GM12878 (cell line): ENCODE results near the gene NOL4L. TPM values are rescaled to one million over a fixed set of nuclear protein-coding genes. Genes with fewer than 3 reads are reported as not detected.

Experiments used
- ATAC-seq: fragments of 200-7000 bp; cut with Tn5 transposase; 3 replicates; pipeline ENCODE4 v1.9.1; 2020; ENCODE audit warnings: mild to moderate bottlenecking, moderate library complexity
- BruUV-seq: library from RNA; stranded (reverse); fragments of 400-500 nt; replicated peaks from 2 replicates; lab custom pipeline; 2021; lab: Mats Ljungman, UMichigan
- CTCF ChIA-PET: fragments of 300-600 bp; sonication (Branson Sonifier 250); formaldehyde crosslinking; extraction: SDS; loops from one replicate; lab custom pipeline; 2021; ENCODE audit warnings: inconsistent platforms; lab: Yijun Ruan, JAX
- POLR2A ChIA-PET: fragments of 350-600 bp; formaldehyde crosslinking; extraction: SDS; loops from one replicate; lab custom pipeline; 2021; ENCODE audit warnings: inconsistent platforms; lab: Charles Lee
- RAD21 ChIA-PET: fragments of 300-600 bp; sonication (Branson Sonifier 250); formaldehyde crosslinking; loops from one replicate; lab custom pipeline; 2023; ENCODE audit warnings: antibody characterized with exemption; ENCODE audit not compliant: unreplicated experiment; lab: Charles Lee
- SMC1A ChIA-PET: fragments of 300-600 bp; sonication (Branson Sonifier 250); formaldehyde crosslinking; loops from one replicate; lab custom pipeline; 2023; ENCODE audit not compliant: unreplicated experiment, uncharacterized antibody; lab: Charles Lee
- DNase-seq: peaks from one replicate; pipeline ENCODE4 v3.0.0-alpha.2; 2011; ENCODE audit warnings: low read depth, low spot score
- FAIRE-seq: peaks from 3 replicates; lab custom pipeline; 2011; peaks lifted over from hg19 to GRCh38; lab: Jason Lieb, UNC
- H2AFZ ChIP-seq: 2 replicates; pipeline ENCODE4 v1.6.0; 2011; ENCODE audit warnings: low read depth, low read length, control low read depth; ENCODE audit not compliant: control insufficient read depth
- H3K27ac ChIP-seq: 2 replicates; pipeline ENCODE4 v1.5.1; 2011; ENCODE audit warnings: control low read depth; ENCODE audit not compliant: control insufficient read depth, insufficient read depth
- H3K27me3 ChIP-seq, 2 experiments: replicated peaks in 1 of 2; 2 replicates each; pipeline versions ENCODE4 v1.6.0 to v1.6.1; 2011; ENCODE audit warnings: low read length in 1 of 2; ENCODE audit not compliant: control insufficient read depth in 2 of 2, insufficient read depth in 2 of 2
- H3K36me3 ChIP-seq, 2 experiments: 2 replicates each; pipeline ENCODE4 v1.5.1; 2011; ENCODE audit warnings: low read length in 1 of 2; ENCODE audit not compliant: control insufficient read depth in 2 of 2, insufficient read depth in 2 of 2
- H3K4me1 ChIP-seq: 2 replicates; pipeline ENCODE4 v1.6.1; 2011; ENCODE audit warnings: mild to moderate bottlenecking, low read length, moderate library complexity, mixed read lengths; ENCODE audit not compliant: control insufficient read depth, insufficient read depth
- H3K4me2 ChIP-seq: 2 replicates; pipeline ENCODE4 v1.6.0; 2011; ENCODE audit warnings: control low read depth; ENCODE audit not compliant: control insufficient read depth, insufficient read depth
- H3K4me3 ChIP-seq: fragments of 200-600 bp; sonication (generic); 2 replicates; pipeline ENCODE4 v1.5.1; 2016
- H3K79me2 ChIP-seq: 2 replicates; pipeline ENCODE4 v1.6.0; 2011; ENCODE audit warnings: low read length; ENCODE audit not compliant: control insufficient read depth, insufficient read depth
- H3K9ac ChIP-seq: 2 replicates; pipeline ENCODE4 v1.8.0; 2011; ENCODE audit warnings: low read length, control low read depth, mixed read lengths; ENCODE audit not compliant: control insufficient read depth, insufficient read depth
- H3K9me3 ChIP-seq: replicated peaks from 3 replicates; pipeline ENCODE4 v1.5.1; 2011; ENCODE audit warnings: mild to moderate bottlenecking, low read length; ENCODE audit not compliant: control insufficient read depth, insufficient read depth
- H4K20me1 ChIP-seq: 2 replicates; pipeline ENCODE4 v1.6.0; 2011; ENCODE audit not compliant: control insufficient read depth, insufficient read depth
- BCL11A ChIP-seq: IDR thresholded peaks from 2 replicates; pipeline ENCODE4 v1.6.1; 2011; ENCODE audit warnings: low read depth, low read length
- BMI1 ChIP-seq: fragments of 450-650 bp; IDR thresholded peaks from 2 replicates; pipeline ENCODE4 v1.6.1; 2016; ENCODE audit warnings: mild to moderate bottlenecking, moderate library complexity, borderline replicate concordance
- CREB1 ChIP-seq: IDR thresholded peaks from 2 replicates; pipeline ENCODE4 v1.6.1; 2012; ENCODE audit warnings: low read depth, mild to moderate bottlenecking, inconsistent platforms
- DPF2 ChIP-seq: fragments of 450-650 bp; IDR thresholded peaks from 2 replicates; pipeline ENCODE4 v1.6.1; 2017; ENCODE audit warnings: mild to moderate bottlenecking
- EED ChIP-seq: sonication (generic); IDR thresholded peaks from 2 replicates; pipeline ENCODE4 v1.6.1; 2016; ENCODE audit warnings: antibody characterized with exemption, low read depth
- MTA3 ChIP-seq: IDR thresholded peaks from 2 replicates; pipeline ENCODE4 v1.6.1; 2012; ENCODE audit warnings: low read length, inconsistent platforms, borderline replicate concordance
- NR2C1 ChIP-seq: fragments of 450-650 bp; IDR thresholded peaks from 2 replicates; pipeline ENCODE4 v1.6.1; 2017; ENCODE audit warnings: antibody characterized with exemption, mild to moderate bottlenecking, moderate library complexity
- NRF1 ChIP-seq: conservative IDR thresholded peaks from 2 replicates; pipeline ENCODE4 v1.6.1; 2011; ENCODE audit warnings: mild to moderate bottlenecking, low read depth, low read length, improper control_type of control experiment
- POLR2A ChIP-seq: IDR thresholded peaks from 2 replicates; pipeline ENCODE4 v1.6.1; 2011; ENCODE audit warnings: low read depth, mild to moderate bottlenecking, low read length
- RAD21 ChIP-seq: IDR thresholded peaks from 2 replicates; pipeline ENCODE4 v1.6.1; 2011; ENCODE audit warnings: mild to moderate bottlenecking, low read depth, low read length, moderate library complexity; ENCODE audit not compliant: insufficient read depth
- SMC3 ChIP-seq: IDR thresholded peaks from 2 replicates; pipeline ENCODE4 v1.6.1; 2011; ENCODE audit warnings: low read length, improper control_type of control experiment, borderline replicate concordance
- STAT1 ChIP-seq: fragments of 450-650 bp; conservative IDR thresholded peaks from 2 replicates; pipeline ENCODE4 v1.6.1; 2014; ENCODE audit warnings: antibody characterized with exemption, mild to moderate bottlenecking
- TARDBP ChIP-seq: IDR thresholded peaks from 2 replicates; pipeline ENCODE4 v1.6.1; 2016; ENCODE audit warnings: borderline replicate concordance
- TBL1XR1 ChIP-seq: IDR thresholded peaks from 2 replicates; pipeline ENCODE4 v1.6.1; 2012; ENCODE audit warnings: low read depth, low read length, improper control_type of control experiment
- ZBED1 ChIP-seq: IDR thresholded peaks from 2 replicates; pipeline ENCODE4 v1.6.1; 2016; ENCODE audit warnings: borderline replicate concordance
- ZNF622 ChIP-seq: fragments of 450-650 bp; IDR thresholded peaks from 2 replicates; pipeline ENCODE4 v1.6.1; 2017; ENCODE audit warnings: mild to moderate bottlenecking, inconsistent platforms
- WGBS: methylation state at CpG from one replicate; pipeline ENCODE4 v1.1.6; 2016; ENCODE audit warnings: low lambda C conversion rate; ENCODE audit not compliant: insufficient replicate concordance, insufficient coverage; ENCODE audit errors: missing lambda C conversion rate; 5-methylcytosine and 5-hydroxymethylcytosine counted together
- in situ Hi-C: fragments of 300-500 bp; cut with MboI; formaldehyde crosslinking; loops from 9 replicates; pipeline ENCODE4 v1.14.3; 2018; ENCODE audit warnings: mixed read lengths
- intact Hi-C: fragments of 100-400 bp; cut with micrococcal nuclease; formaldehyde crosslinking; loops from one replicate; pipeline ENCODE4 v1.14.2; 2022; ENCODE audit not compliant: unreplicated experiment
- polyA plus RNA-seq, 11 experiments: library from polyadenylated mRNA; depleted of rRNA in 4 of 11; unstranded in 6 of 11; stranded (reverse) in 5 of 11; fragments of >200 nt; fragmentation: Nextera tagmentation in 4 of 11; fragmentation: Illumina TruSeq in 1 of 11; extraction: Ambion mirVana in 4 of 11; extraction: Trizol in 1 of 11; gene quantifications; 1 replicate in 1 of 11; 2 replicates in 10 of 11; pipeline versions ENCODE4 v1.2.1 to v1.2.3, GENCODE V29; 2011 to 2016; ENCODE audit warnings: inconsistent platforms in 2 of 11, missing spikeins in 2 of 11, low read depth in 1 of 11
- total RNA-seq, 4 experiments: library from RNA; depleted of rRNA in 3 of 4; stranded (reverse); fragments of >200 nt in 3 of 4; fragmentation: Illumina TruSeq in 1 of 4; extraction: Trizol in 1 of 4; gene quantifications; 2 replicates each; pipeline versions ENCODE4 v1.2.1 to v1.2.3, GENCODE V29; 2013 to 2021
- TF ChIP-seq, protein P1 (sequence below): IDR thresholded peaks from 2 replicates; pipeline ENCODE4 v1.6.1; 2012; ENCODE audit warnings: low read depth, low read length, improper control_type of control experiment
- TF ChIP-seq, protein P2 (sequence below): IDR thresholded peaks from 2 replicates; pipeline ENCODE4 v1.6.1; 2011; ENCODE audit warnings: borderline replicate concordance, low read depth, mild to moderate bottlenecking, moderate library complexity, low read length; ENCODE audit not compliant: insufficient read depth, poor library complexity, severe bottlenecking
- TF ChIP-seq, protein P3 (sequence below): IDR thresholded peaks from 2 replicates; pipeline ENCODE4 v1.6.1; 2011; ENCODE audit warnings: low read depth, low read length, improper control_type of control experiment, borderline replicate concordance

NOL4L gene
- total and polyA plus RNA-seq, 10 of the 15 experiments (the other 5 are each of a cell fraction or from before 2014, with no cell fraction given) = 2.3 to 24.0 (median 8.0) TPM

DNA sequence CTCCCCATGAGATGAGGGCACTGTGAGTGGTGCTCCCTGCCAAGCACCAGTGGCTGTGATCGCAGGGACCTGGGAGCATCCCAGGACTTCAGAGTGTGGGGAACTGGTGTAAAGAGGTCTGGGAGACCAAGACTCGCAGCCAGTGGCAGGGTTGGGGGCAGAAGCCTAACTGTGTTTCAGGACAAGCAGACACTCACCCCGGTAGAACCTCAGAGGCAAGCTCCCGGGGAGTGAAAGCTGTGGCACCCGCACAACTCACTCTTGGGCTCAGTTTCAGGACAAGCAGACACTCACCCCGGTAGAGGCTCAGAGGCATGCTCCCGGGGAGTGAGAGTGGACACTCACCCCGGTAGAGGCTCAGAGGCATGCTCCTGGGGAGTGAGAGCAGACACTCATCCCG, 114.2 kb downstream of the NOL4L start (continued):
- TF ChIP-seq, protein P1, sequence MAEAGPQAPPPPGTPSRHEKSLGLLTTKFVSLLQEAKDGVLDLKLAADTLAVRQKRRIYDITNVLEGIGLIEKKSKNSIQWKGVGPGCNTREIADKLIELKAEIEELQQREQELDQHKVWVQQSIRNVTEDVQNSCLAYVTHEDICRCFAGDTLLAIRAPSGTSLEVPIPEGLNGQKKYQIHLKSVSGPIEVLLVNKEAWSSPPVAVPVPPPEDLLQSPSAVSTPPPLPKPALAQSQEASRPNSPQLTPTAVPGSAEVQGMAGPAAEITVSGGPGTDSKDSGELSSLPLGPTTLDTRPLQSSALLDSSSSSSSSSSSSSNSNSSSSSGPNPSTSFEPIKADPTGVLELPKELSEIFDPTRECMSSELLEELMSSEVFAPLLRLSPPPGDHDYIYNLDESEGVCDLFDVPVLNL = no peak
- TF ChIP-seq DPF2 (no peak), ZNF622 (no peak), BMI1 (no peak), MTA3 (no peak), POLR2A (no peak), RAD21 (no peak), CREB1 (no peak), NR2C1 (no peak), TBL1XR1 (no peak)

DNA sequence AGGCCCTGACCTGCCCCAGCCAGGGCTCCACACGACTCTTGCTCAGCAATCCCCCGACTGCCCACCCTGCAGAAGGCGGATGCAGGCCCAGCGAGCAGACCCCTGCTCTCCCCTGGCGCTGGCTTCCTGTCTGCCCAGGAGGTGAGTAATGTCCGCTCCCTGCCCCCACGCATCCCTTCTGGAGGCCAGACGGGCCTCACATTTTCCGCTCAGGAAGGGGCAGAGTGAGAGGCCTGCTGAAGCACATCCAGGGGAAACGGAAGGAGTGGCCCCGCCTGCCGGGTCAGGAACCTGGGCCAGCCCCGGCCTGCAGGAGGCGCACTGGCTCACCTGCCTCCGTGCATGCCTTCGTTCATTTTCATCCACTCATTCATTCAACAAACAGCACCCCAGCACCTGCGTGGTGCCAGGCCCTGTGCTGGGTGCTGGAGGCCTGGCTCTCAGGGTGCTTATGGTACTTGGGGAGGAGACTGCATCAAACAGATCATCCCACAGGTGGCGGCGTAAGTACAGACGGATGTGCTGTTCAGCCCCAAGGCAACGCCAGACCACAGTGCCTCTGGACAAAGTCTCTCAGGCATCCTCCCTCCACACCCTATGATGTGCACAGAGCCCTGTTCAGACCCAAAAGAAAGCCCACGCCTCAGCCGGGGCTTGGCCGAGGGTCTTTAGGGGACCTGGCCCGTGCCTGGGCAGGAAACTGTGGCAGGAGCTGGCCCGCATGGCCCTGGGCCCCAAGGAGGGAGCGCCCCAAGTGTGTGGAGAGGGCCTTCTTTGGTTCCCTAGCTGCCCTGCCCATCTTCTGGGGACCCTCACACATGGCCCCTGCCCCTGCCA, 114.9 kb downstream of the NOL4L start:
- H4K20me1 ChIP-seq = no peaks in the 10 kb centered on the region
- BruUV-seq = no TSS peak
- ChIA-PET POLR2A (no interaction called here), CTCF (no interaction called here), RAD21 (interaction anchor here (0.6 kb wide), 1 partner anchor 182 kb away, joined by 3 read pairs; no protein-coding TSS in a partner anchor), SMC1A (no interaction called here)
- H3K27me3 ChIP-seq = no peaks in the 10 kb centered on the region
- WGBS = 46% methylated on average over 27 of the region's 27 CpGs
- DNase-seq (no peak), ATAC-seq (peak; percentile 75), FAIRE-seq (no peak)
- H3K4me3 ChIP-seq = no peak overlapping the region
- H3K4me2 ChIP-seq = no peak overlapping the region
- H3K36me3 ChIP-seq = no peaks in the 10 kb centered on the region; a peak in 1 of 4 replicates
- H3K9me3 ChIP-seq = no peaks in the 10 kb centered on the region
- H3K79me2 ChIP-seq = no peaks in the 10 kb centered on the region
- H3K27ac ChIP-seq = no peak overlapping the region
- H2AFZ ChIP-seq = no peak overlapping the region; the same call in 1 of the 2 replicates
- H3K4me1 ChIP-seq = peaks cover 4% of the 10 kb centered on the region
- H3K9ac ChIP-seq = no peak overlapping the region
- in situ Hi-C loops (no loop called here), intact Hi-C loops (no loop called here)
- TF ChIP-seq BCL11A (no peak), TARDBP (no peak), ZBED1 (no peak), EED (0 out of 2 replicates have a peak, but pooled peaks have one; percentile 10), STAT1 (no peak), NRF1 (no peak), SMC3 (peak; percentile 7; the same call in 1 of the 2 replicates), RAD21 (peak; percentile 32; the same call in 1 of the 2 replicates)
- TF ChIP-seq, protein P2, sequence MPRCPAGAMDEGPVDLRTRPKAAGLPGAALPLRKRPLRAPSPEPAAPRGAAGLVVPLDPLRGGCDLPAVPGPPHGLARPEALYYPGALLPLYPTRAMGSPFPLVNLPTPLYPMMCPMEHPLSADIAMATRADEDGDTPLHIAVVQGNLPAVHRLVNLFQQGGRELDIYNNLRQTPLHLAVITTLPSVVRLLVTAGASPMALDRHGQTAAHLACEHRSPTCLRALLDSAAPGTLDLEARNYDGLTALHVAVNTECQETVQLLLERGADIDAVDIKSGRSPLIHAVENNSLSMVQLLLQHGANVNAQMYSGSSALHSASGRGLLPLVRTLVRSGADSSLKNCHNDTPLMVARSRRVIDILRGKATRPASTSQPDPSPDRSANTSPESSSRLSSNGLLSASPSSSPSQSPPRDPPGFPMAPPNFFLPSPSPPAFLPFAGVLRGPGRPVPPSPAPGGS = no peak
- TF ChIP-seq, protein P3, sequence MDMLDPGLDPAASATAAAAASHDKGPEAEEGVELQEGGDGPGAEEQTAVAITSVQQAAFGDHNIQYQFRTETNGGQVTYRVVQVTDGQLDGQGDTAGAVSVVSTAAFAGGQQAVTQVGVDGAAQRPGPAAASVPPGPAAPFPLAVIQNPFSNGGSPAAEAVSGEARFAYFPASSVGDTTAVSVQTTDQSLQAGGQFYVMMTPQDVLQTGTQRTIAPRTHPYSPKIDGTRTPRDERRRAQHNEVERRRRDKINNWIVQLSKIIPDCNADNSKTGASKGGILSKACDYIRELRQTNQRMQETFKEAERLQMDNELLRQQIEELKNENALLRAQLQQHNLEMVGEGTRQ = no peak
